Urothelium cell line (cell line): ENCODE measurements around the gene YIPF2.
"Not testable (repeated sequence)": the region's sequence is repeated elsewhere in the genome, so short reads cannot be mapped to it uniquely, and the experiment has no call there.

Source experiments
- DNase-seq: peaks from one replicate; pipeline ENCODE4 v3.0.0; 2011; ENCODE audit warnings: low spot score, mixed read lengths
- FAIRE-seq: peaks from 2 replicates; lab custom pipeline; 2011; peaks lifted over from hg19 to GRCh38; lab: Jason Lieb, UNC

The YIPF2 gene

DNA sequence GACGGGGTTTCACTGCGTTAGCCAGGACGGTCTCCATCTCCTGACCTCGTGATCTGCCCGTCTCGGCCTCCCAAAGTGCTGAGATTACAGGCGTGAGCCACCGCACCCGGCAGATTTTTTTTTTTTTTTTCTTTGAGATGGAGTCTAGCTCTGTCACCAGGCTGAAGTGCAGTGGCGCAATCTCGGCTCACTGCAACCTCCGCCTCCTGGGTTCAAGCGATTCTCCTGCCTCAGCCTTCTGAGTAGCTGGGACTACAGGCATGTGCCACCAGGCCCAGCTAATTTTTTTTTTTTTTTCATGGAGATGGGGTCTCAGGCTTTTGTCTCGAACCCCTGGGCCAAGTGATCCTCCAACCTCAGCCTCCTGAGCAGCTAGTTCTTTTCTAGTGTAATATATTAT lies 13.2 kb upstream of the YIPF2 start:
- DNase-seq, FAIRE-seq: not testable (repeated sequence)

DNA sequence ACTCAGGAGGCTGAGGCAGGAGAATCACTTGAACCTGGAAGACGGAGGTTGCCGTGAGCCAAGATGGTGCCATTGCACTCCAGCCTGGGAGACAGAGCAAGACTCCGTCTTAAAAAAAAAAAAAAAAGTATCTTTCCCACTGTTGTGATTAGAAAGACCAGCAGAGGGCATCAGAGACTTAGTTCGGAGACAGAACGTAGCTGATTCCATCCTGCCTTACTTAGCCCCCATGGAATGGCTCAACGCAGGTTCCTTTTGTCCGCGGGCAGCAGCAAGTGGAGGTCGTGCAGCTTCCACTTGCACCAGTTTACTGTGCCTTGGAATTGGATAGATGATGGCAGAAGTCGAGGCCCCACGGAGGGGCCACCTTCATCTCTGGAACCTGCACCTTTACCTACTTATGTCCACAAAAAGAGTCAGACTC lies 8.2 kb upstream of the YIPF2 start:
- peak; percentile 54 for DNase-seq
- FAIRE-seq = no peak

- DNase-seq (no peak), FAIRE-seq (no peak)
These were observed 7.1 kb upstream of the YIPF2 start for GRCh38 chr19:10935371-10936059.

DNA sequence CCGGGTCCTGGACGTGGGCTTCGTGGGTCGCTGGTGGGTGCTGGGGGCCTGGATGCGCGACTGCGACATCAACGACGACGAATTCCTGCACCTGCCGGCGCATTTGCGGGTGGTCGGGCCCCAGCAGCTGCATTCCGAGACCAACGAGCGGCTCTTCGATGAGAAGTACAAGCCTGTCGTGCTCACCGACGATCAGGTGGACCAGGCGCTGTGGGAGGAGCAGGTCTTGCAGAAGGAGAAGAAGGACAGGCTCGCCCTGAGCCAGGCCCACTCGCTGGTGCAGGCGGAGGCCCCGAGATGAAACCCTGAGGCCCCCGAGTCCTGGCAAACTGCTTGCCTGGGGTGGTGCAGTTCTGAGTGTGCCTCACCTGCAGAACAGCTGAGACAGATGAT lies 959 bp upstream of the YIPF2 start:
- DNase-seq (no peak), FAIRE-seq (no peak)

GRCh38 chr19:10927730-10928562 lies 493 bp downstream of the YIPF2 start:
- DNase-seq = no peak

DNA sequence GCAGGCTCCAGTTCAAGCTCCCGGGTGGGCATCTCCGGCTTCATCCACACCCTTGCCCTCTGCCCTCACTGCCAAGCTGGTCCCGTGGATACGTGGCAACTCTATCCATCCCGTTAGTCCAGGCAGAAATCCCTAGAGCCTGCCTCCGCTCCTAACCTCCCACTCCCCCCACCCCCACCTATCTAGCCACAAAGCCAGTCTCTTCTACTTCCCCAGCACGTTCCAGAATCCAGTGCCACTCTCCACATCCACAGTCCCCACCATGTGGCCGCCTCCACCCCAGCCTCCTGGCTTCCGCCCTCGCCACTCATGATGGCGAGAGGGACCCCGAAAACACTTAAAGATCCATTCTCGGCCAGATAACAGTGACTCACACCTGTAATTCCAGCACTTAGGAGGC lies 3.8 kb downstream of the YIPF2 start:
- DNase-seq (no peak), FAIRE-seq (no peak)

More at GRCh38 chr19:10927730-10928562, 493 bp downstream of the YIPF2 start:
- no peak for FAIRE-seq

- no peak for FAIRE-seq
- DNase-seq = no peak
These were observed 5.0 kb downstream of the YIPF2 start for GRCh38 chr19:10923260-10924112.

DNA sequence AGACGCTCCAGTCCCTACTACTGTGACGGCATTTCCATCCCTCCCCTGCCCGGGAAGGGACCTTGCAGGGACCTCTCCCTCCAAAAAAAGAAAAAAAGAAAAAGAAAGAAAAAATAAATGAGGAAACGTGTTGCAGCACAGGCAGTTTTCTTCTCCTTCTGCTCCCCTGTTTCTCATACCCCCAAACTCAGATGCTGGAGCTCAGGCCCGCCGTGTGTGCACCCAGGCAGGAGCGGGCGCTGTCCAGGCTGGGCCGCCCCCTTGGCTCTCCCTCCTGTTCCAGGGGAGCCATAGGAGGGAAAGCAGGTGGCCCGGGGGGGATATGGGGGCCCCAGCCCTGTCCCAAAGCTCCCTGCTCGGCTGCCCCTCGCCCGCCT lies 5.8 kb downstream of the YIPF2 start:
- no peak for FAIRE-seq
- no peak for DNase-seq

GRCh38 chr19:10921910-10922637 lies 6.4 kb downstream of the YIPF2 start:
- FAIRE-seq (no peak), DNase-seq (no peak)

DNA sequence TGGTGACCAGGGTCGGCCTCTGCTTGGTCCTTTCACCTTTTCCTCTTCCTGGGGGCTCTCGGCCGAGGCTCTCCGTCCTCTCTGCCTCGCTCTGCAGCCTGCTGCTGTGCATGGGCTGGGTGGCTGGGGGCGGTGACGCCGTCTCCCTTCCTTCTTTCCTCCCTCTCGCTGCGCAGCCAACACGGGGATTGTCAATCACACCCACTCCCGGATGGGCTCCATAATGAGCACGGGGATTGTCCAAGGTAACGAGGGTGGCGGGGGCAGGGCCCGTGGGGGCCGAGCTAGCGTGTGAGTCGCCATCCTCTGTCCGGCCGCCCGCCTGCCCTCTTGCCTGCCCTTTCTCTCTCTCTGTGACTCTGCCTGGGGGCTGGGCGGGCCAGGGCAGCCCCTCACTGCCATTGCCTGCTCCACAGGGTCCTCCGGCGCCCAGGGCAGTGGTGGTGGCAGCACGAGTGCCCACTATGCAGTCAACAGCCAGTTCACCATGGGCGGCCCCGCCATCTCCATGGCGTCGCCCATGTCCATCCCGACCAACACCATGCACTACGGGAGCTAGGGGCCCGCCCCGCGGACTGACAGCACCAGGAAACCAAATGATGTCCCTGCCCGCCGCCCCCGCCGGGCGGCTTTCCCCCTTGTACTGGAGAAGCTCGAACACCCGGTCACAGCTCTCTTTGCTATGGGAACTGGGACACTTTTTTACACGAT lies 7.1 kb downstream of the YIPF2 start:
- DNase-seq (no peak), FAIRE-seq (no peak)

DNA sequence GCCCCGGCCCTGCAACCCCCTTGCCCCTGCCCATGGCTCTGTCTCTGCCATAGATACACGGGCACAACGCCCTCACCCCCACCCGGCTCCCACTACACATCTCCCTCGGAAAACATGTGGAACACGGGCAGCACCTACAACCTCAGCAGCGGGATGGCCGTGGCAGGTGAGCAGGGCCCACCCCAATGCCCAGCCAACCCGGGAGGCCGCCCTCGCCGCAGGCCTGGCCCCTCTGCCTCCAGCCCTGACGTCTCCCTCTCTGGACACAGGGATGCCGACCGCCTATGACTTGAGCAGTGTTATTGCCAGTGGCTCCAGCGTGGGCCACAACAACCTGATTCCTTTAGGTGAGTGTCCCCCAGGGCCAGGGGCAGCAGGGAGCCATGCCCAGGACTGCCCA lies 7.7 kb downstream of the YIPF2 start:
- no peak for FAIRE-seq
- no peak for DNase-seq

GRCh38 chr19:10920288-10920655 lies 8.2 kb downstream of the YIPF2 start:
- DNase-seq = no peak
- no peak for FAIRE-seq

GRCh38 chr19:10919352-10920287 lies 8.8 kb downstream of the YIPF2 start:
- no peak for FAIRE-seq
- no peak for DNase-seq

- DNase-seq (no peak), FAIRE-seq (no peak)
These were observed 10.1 kb downstream of the YIPF2 start for GRCh38 chr19:10918359-10918758.

- no peak for FAIRE-seq
- no peak for DNase-seq
These were observed 11.8 kb downstream of the YIPF2 start for GRCh38 chr19:10916602-10917001.

- FAIRE-seq (no peak), DNase-seq (no peak)
These were observed 13.0 kb downstream of the YIPF2 start for GRCh38 chr19:10915130-10916091.

GRCh38 chr19:10913716-10914340 lies 14.6 kb downstream of the YIPF2 start:
- no peak for FAIRE-seq
- no peak for DNase-seq
